Right forelimb (tissue), 1 donor: ENCODE data around the gene SLC7A6.

Source experiments
- DNase-seq: peaks from one replicate; pipeline ENCODE4 v3.0.0-alpha.2; 2018

Gene SLC7A6

DNA sequence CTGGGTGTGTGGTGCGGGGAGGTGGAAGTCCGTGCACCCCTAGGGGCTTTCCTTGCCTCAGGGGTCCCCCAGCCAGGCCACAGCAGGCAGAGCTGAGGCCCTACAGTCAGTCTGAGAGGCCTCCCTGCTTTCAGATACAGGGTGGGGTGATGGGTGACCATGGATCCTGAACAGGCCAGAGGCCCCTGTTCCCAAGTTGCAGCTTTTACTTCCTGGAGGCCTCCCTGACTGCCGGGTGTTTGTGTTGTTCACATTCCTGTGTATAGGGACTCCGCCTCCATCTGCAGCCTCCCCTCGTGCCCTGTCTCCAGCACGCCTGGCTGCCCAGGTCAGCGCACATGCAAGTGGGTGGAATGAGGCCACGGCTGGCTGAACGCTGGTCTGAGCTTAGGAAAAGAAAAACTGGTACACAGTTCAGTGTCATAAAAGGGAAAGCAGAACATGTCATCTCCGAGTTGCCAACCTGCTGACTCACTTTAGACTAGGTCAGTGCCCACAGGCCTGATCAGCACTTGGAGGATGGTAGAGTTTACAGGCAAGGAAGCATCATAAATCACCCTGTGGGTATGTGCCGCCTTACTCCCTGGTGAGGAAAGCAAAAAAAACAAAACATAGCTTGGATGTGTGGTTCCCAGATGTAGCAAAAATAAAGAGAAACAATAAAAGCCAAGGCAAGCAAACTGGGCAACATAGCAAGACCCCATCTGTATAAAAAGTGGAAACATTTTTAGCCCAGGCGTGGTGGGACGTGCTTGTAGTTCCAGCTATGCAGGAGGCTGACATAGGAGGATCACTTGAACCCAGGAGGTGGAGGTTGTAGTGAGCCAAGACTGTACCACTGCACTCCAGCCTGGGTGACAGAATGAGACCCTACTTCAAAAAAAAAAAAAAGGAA lies 6.2 kb upstream of the SLC7A6 start:
- DNase-seq = no peak

DNA sequence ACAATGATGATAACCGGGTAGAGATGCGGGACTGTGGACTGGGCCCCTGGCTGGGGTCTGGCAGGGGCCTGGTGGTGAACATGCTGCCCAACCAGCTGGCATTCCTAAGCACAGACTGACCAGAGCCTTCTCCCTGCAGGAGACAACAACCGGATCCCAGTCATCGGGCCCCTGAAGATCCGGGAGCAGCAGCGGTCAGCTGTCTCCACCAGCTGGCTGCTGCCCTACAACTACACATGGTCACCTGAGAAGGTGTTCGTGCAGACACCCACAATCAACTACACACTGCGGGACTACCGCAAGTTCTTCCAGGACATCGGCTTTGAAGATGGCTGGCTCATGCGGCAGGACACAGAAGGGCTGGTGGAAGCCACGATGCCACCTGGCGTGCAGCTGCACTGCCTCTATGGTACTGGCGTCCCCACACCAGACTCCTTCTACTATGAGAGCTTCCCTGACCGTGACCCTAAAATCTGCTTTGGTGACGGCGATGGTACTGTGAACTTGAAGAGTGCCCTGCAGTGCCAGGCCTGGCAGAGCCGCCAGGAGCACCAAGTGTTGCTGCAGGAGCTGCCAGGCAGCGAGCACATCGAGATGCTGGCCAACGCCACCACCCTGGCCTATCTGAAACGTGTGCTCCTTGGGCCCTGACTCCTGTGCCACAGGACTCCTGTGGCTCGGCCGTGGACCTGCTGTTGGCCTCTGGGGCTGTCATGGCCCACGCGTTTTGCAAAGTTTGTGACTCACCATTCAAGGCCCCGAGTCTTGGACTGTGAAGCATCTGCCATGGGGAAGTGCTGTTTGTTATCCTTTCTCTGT lies 5.1 kb upstream of the SLC7A6 start:
- DNase-seq = no peak

DNA sequence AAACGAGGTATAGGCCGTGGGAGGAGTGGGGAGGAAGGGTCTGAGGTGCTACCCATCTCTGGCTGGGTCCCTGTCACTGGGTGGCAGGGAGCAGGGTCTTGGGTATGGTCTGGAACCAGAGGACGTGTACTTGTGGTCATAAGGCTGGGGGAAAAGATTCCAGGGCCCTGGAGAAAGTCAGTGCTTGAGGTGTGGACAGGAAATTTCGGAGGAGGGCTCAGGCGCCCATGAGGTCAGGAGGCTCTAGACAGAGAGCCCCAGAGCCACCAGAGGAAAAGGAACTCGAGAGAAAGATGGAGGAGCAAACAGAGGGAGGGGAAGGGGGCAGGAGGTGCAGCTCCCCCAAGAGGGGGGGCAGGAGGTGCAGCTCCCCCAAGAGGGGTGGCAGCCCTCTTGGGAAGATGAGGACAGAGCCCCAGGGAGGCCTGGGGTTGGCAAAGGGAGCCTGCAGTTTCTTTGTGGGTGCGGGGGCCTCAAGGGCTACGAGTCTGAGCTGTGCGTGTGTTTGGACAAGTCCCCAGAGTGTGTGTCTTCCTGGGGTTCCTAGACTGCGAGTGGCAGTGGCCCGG lies 683 bp upstream of the SLC7A6 start:
- no peak for DNase-seq

DNA sequence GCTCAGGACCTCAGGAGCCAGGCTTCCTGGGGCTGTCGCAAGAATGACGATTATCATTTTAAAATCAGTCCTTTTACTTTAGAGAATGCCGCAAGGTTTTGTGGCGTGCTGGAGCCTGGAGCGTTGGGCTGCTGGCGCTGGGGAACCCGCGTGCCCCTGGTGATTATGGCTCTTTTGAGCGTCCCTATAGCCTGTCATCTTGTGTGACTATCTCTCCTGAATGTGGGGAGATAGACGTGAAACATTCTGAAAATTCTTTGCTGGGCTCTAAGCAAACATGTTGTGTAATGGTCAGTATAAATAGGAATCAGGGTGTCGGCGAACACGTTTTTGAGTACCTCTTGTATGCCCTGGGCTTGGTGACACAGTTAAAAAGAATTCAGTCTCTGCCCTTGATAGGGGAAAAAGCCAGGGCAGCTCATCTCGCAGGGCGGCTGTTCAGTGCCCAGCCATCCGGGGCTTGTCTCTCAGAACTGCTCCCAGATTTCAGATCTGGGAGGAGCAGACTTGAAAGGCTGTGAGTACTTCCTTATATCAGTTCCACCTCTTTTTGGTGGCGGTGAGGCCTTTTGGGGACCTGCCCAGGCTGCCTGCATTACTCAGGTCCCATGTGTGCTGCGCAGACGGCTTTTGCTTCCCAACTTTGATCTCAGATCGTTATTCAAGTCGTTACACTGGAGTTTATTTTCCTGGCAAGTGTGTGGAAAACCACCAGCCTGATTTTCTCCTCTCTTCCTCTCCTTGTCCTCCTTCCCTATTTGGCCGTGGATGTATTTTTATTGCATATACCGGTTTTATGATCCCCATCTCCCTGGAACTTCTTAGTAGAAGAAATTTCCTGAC lies 973 bp downstream of the SLC7A6 start:
- no peak for DNase-seq

DNA sequence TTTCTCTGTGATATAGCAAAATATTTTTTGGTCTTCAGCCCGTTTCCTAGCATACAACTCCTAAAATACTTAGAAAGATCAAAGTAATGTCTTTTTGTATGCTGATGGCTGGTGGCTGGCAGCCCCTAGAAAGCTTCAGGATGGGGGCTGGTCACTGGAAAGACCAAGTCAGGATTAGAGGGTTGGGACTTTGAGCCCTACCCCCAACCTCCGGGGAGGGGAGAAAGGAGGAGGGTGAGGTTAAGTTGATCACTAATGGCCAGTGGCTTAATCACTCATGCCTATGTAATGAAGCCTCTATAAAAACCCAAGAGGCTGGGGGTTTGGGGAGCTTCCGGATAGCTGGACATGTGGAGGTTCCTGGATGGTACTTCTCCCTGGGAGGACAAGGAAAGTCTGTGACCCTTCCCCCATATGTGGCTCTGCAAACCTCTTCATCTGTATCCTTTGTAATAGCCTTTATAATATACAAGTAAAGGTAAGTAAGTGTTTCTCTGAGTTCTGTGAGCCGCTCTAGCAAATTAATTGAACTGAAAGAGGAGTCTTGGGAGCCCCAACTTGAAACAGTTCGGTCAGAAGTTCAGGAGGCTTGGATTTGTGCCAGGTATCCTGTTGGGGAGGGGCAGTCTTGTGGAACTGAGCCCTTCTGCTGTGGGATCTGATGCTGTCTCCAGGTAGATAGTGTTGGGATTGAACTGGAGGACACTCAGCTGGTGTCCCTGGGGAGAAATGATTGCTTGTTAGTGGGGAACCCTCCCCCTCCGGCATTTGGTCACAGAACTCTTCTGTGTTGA lies 3.5 kb downstream of the SLC7A6 start:
- no peak for DNase-seq

DNA sequence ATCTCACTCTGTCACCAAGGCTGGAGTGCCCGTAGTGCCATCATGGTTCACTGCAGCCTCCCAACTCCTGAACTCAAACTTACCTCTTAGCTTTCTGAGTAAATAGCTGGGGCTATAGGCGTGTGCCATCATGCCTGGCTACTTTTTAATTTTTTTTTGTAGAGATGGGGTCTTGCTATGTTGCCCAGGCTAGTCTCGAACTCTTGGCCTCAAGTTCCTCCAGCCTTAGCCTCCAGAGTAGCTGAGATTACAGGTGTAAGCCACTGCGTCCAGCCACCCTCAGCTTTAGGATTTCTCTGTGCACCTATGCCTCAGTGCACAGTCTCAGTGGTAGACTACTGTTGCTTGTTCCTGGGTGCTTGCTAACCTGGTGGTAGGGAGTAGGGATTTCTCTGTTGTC lies 5.5 kb downstream of the SLC7A6 start:
- no peak for DNase-seq

DNA sequence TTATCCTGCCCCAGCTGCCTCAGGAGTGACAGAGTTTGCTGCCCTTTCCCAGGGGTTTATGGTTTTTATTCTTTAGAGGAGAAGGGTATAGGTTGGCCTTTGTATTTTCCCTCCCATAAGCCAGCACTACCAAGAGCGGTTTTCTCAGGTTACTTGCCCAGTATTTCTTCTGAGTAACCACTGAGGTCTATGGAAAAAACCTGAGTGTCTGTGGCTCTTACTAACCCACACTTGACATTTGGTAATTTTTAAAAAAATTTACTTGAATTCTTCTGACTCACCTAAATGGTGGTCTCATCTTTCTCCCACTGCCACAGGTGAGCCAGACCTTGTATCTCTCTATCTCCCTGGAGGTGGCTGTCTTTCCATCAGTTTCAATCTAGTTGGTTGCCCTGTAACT lies 6.0 kb downstream of the SLC7A6 start:
- DNase-seq = no peak

DNA sequence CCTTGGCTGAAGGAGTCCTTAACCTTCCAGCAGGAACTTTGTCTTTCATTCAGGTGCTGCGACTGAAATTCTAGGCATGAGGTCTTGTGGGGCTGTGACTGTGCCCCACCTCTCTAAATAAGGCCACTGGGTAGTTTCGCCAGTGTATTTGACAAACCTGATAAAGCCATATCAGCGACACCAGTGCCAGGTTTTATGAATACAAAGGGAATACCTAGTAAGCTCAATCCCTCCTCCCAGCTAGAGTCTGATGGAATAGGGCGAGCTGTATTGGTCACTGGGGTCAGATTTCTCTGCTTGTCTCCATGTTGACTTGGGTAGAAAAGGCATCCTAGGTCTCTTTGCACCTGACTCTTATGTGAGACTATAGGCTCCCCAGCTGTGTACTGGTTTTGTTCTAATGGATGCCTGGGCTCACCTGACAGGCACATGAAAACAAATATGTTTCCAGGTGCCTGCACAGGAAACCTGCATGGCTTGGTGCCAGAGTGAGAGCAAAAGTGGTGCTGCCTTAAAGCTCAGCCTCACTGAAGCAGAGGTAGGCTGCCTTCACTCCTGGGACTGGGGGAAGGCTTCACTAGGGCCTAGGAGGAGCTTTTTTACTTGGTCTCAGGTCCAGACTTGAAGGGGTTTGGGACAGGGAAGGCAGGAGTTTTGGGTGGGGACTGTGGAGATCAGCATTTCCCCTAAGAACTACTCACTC lies 8.3 kb downstream of the SLC7A6 start:
- DNase-seq = no peak

DNA sequence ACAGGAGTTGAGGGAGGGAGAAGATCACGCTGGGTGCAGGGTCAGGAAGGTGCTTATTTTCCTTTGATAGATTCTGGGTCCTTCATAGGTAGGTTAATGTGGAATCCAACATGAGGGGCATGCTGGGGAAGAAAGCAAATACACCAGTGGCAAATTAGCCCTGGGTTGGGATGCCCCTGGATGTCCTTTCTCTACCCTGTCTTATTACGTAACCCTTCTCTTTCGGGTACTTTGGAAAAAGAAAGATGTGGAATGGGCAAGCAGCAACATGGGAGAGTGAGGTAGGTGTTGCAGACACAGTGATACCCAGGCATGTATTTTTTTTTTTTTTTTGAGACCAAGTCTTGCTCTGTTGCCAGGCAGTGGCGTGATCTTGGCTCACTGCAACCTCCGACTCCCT lies 9.1 kb downstream of the SLC7A6 start:
- DNase-seq = no peak

DNA sequence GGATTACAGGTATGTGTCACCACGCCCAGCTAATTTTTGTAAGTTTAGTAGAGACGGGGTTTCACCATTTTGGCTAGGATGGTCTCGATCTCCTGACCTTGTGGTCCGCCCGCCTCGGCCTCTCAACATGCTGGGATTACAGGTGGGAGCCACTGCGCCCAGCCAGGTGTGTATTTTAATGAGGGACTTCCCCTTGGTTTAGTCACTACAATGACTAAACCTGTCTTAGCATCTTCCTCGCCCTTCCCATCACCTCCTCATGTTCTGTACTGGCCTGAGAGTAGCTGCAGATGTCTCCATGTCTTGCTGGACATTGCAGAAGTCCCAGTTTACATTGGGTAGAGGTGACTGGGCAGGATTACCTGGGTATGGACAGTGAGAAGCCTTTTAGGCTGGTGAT lies 9.6 kb downstream of the SLC7A6 start:
- no peak for DNase-seq

DNA sequence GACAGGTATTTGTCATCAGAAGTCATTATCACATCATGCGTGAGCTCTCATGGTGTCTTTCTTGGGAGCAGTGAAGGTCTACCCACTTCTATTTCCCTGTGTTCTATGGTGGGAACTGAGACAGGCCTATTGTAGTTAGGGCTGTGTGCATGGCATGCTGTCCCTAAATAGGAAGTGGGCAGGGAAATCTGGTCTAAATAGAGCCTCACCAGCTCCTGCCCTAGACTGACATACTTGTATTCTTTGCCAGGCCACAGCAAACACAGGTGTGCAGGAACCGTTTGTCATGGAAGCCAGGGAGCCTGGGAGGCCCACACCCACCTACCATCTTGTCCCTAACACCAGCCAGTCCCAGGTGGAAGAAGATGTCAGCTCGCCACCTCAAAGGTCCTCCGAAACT lies 10.1 kb downstream of the SLC7A6 start:
- no peak for DNase-seq

DNA sequence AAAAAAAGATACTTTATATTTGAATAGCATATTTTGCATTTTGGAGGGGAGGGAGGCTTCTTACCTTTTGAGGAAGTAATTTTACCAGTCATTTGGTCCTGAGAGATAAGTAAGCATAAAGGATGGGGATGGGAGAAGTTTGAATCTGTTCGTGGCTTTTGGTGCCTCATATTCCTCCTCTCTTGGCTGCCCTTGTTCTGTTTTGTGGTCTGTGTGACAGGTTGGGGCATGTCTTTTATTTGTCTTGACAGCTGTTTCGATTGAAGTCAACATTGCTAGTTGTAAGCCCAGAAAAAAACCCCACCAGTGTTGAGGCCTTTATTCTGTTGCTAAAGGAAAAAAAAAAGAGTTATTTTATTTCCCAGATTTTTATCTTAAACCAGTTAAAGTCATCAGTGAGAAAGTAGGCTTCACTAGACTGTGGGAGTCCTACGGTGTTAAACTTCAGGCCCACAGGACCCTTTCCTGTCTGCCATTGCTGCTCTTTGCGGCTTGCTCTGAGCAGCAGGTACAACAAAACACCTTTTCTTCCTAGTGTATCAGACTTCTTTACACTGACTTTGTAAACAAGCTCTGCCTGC lies 11.4 kb downstream of the SLC7A6 start:
- DNase-seq = no peak

DNA sequence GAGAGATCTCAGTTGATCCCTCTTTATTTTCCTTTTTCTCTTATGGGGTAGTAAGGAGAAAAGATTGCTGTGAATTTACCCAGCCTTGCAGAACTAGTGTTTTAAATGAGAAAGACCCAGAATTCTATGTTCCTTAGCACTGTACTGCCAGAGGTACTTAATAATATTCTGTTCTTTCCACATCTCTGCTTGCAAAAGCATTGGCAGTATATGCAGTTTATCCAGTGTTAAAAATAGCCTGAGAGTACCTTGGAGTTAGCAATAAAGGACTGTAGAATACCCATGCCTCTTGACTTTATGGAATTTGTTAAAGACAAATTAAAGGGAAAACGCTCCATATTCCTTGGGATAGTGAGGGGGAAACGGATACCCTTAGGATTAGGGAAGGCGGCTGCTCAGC lies 11.9 kb downstream of the SLC7A6 start:
- no peak for DNase-seq

DNA sequence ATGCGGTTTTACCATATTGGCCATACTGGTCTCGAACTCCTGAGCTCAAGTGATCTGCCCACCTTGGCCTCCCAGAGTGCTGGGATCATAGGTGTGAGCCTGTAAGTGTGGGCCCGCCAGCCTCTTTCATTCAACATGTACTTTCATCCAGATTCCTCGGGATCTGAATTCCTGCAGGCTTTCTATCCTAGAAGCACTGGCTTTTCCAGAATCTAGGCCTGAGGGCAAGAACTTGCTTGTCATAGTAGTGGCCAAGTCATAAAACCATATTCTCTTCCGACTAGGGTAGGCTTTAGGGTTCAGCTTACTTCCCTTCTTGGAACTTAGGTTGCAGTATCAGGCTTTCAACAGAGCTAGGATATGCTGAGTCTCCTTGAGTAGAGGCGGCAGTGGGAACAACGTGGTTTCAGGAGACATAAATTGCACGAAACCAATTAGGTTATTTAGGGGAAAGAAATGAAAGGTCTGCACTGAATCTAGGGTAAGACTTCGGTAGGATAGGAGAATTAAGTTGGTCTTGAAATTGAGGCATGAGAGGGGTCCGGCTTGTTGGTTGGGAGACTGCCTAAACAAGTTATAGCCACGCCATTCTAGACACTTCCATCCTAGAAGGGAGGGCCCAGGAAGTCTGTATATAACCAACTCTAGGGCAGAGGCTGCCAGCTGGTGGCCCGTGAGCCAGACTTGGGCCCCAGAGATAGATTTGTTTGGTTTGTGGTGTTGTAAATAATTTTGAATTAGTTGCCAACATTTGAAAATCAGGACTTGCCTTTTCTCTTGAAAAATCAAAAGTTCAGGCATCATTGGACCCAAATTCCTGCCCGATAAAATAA lies 15.6 kb downstream of the SLC7A6 start:
- no peak for DNase-seq

DNA sequence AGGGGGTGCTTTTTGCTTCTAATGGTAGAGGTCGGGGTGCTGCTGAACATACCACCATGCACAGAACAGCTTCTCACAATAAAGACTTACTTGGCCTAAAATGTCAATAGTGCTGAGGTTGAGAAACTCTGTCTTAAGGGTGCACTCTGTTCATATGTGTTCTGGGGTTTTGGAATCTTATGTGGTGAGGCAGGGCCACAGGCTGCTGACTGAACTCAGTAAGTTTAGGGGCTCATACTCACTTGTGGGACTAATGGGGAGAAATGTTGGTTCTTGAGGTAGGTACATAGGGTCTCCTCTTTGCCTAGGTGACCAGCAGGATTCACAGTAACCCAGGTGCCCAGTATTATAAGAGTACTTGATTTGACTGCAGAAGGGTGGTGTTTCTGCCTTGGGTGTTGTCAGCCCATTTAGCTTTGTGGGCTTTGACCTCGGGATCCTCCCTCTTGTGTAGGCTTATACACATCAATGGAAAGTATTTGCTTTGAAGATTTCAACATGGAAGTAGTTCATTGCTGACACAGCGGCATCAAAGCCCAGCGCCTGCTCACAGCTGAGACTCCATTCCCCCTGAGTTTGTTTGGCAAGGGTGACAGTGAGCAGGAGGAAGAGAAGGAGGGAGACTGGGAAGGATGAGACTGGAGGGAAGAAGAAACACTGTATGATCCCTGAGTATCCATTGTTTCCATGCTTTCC lies 17.2 kb downstream of the SLC7A6 start:
- DNase-seq = no peak

DNA sequence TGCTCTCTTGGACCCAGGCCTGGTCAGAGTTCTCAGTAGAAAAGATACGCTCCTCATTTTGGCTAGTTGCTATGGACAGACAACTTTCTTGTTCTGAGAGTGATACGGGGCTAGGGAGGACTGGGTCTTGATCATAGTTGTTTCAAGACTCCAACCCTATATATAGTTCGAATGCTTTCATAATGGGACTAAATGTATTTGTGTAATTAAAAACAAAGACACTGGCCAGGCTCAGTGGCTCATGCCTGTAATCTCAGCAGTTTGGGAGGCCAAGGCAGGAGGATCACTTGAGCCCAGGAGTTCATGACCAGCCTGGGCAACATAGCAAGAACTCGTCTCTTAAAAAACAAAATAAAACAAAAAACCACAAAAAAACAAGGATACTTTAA lies 17.7 kb downstream of the SLC7A6 start:
- no peak for DNase-seq

DNA sequence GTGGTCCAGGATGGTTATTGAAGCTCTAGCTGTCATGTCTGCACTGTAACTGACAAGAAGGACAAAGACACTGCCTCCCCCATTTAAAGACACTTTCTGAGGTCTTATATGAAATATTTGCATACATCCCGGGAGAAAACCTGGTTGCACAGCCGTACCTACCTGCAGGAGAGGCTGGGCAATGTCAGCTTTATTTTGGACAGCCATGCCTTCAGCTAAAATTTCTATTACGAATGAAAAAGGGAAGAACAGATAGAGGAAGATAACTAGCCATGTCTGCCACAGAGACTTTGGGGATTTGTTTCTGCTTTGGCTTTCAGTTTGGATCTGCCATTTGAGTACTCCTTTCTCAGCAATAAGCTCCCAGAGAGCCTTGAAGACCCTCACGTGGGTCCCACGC lies 19.0 kb downstream of the SLC7A6 start:
- DNase-seq = no peak

DNA sequence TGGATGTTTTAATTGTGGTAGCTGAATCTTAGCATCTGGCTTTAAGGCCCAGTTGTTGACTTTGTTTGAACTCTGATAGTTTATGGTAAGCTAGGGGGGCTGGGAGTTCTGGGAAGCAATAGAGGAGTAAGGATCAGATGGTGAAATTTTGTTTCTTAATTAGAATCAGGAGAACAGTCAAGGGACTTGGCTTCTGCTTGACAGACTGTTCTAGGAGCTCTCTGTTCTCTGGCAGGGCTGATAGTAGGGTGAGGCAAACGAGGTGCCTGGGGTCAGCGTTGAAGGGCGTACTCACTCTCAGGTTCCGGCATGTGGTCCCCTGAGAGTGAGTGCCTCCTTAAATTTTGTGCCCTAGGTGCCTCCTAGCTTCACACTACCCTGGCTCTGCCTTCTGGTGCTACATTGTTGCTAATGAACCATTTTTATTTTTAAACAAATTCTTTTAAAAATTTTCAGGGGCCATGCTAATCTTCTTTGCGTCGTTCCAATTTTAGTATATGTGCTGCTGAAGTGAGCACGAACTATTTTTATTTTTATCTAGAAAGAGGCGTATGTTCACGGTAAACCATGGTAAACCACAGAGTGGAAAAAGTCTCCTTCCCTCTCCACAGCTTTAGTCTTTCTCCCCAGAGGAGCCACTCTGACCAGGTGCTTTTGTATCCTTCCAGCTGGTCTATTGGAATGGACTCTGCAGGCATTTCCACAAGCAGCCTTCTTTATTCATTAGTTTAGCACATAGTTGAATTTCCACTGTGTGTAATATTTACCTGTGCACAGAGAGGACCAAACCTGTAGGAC lies 19.7 kb downstream of the SLC7A6 start:
- DNase-seq = no peak

DNA sequence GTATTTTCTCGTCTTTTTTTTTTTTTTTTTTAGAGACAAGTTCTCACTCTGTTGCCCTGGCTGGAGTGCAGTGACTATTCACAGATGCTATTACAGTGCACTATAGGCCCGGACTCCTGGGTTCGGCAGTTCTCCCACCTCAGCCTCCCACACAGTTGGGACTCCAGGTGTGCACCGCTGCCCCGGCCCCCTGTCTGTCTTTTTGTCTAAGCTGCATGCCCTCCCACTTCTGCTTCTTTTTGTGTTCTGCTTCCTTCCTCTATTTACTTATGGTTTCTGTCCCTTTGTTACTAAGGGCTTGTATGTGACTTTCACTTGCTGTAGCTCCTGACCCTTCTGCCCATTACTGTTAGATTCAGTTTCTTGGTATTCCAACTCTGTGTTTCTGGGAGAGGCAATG lies 20.5 kb downstream of the SLC7A6 start:
- no peak for DNase-seq
